ENCODE measurements around the gene DCDC1.
"Not testable (repeated sequence)": the region's sequence is repeated elsewhere in the genome, so short reads cannot be mapped to it uniquely, and the experiment has no call there.

The DCDC1 gene

GRCh38 chr11:31327417-31327816, 42.1 kb downstream of the DCDC1 start:
- no peak for DNase-seq

GRCh38 chr11:31326470-31327148, 42.9 kb downstream of the DCDC1 start:
- DNase-seq = no peak

- no peak for DNase-seq
Measured at GRCh38 chr11:31325160-31325559, 44.4 kb downstream of the DCDC1 start.

- no peak for DNase-seq
Measured at GRCh38 chr11:31323145-31323544, 46.4 kb downstream of the DCDC1 start.

- DNase-seq = not testable (repeated sequence)
Measured at GRCh38 chr11:31321494-31321893, 48.0 kb downstream of the DCDC1 start.

- DNase-seq = no peak
Measured at GRCh38 chr11:31303644-31304180, 65.8 kb downstream of the DCDC1 start.

- no peak for DNase-seq
Measured at GRCh38 chr11:31301549-31302510, 67.7 kb downstream of the DCDC1 start.

- DNase-seq = no peak
Measured at GRCh38 chr11:31295308-31295707, 74.2 kb downstream of the DCDC1 start.

- DNase-seq = not testable (repeated sequence)
Measured at GRCh38 chr11:31273527-31273926, 96.0 kb downstream of the DCDC1 start.

GRCh38 chr11:31267720-31268119, 101.8 kb downstream of the DCDC1 start:
- DNase-seq = no peak

- DNase-seq = no peak
Measured at GRCh38 chr11:31264834-31265233, 104.7 kb downstream of the DCDC1 start.

GRCh38 chr11:31262761-31263160, 106.8 kb downstream of the DCDC1 start:
- DNase-seq = no peak

- no peak for DNase-seq
Measured at GRCh38 chr11:31259797-31260196, 109.7 kb downstream of the DCDC1 start.

GRCh38 chr11:31254415-31254814, 115.1 kb downstream of the DCDC1 start:
- DNase-seq = no peak

- DNase-seq = no peak
Measured at GRCh38 chr11:31248768-31249167, 120.8 kb downstream of the DCDC1 start.

GRCh38 chr11:31247321-31247720, 122.2 kb downstream of the DCDC1 start:
- no peak for DNase-seq

- DNase-seq = no peak
Measured at GRCh38 chr11:31246451-31247165, 122.9 kb downstream of the DCDC1 start.

GRCh38 chr11:31243706-31244105, 125.8 kb downstream of the DCDC1 start:
- no peak for DNase-seq

GRCh38 chr11:31240340-31240904, 129.1 kb downstream of the DCDC1 start:
- peak; percentile 1 for DNase-seq

GRCh38 chr11:31237819-31238760, 131.4 kb downstream of the DCDC1 start:
- DNase-seq = no peak

GRCh38 chr11:31236143-31236542, 133.4 kb downstream of the DCDC1 start:
- no peak for DNase-seq

All from central memory CD4-positive, alpha-beta T cell (primary cell).